H1 (cell line): ENCODE measurements around the gene CMKLR1. TPM values are rescaled to one million over a fixed set of nuclear protein-coding genes. Genes with fewer than 3 reads are reported as not detected.

ENCODE experiments used
- CTCF ChIA-PET: fragments of 300-600 bp; sonication (Branson Sonifier 250); formaldehyde crosslinking; loops from one replicate; lab custom pipeline; 2021; ENCODE audit not compliant: partially characterized antibody; lab: Charles Lee
- POLR2A ChIA-PET: fragments of 300-600 bp; sonication (Branson Sonifier 250); formaldehyde crosslinking; loops from one replicate; lab custom pipeline; 2021; ENCODE audit warnings: inconsistent platforms; ENCODE audit not compliant: partially characterized antibody; lab: Charles Lee
- DNase-seq, 2 experiments: peaks; one replicate each; pipeline versions ENCODE4 v3.0.0 to v3.0.0-alpha.2; 2010 to 2022; ENCODE audit warnings: low spot score in 2 of 2, low read depth in 1 of 2, mixed read lengths in 1 of 2
- FAIRE-seq: peaks from 2 replicates; lab custom pipeline; 2011; peaks lifted over from hg19 to GRCh38; lab: Jason Lieb, UNC
- H2AFZ ChIP-seq: 2 replicates; pipeline ENCODE4 v1.8.1; 2012; ENCODE audit warnings: low read length, inconsistent platforms
- H2AK5ac ChIP-seq: 2 replicates; pipeline ENCODE4 v1.6.1; 2013; ENCODE audit warnings: low read depth, low read length
- H2BK120ac ChIP-seq: replicated peaks from 2 replicates; pipeline ENCODE3; 2013; ENCODE audit warnings: low read depth, low read length, inconsistent platforms
- H2BK12ac ChIP-seq: 2 replicates; pipeline ENCODE4 v1.6.1; 2013; ENCODE audit warnings: low read depth, low read length
- H2BK15ac ChIP-seq: 2 replicates; pipeline ENCODE4 v1.6.1; 2013; ENCODE audit warnings: low read length
- H2BK20ac ChIP-seq: 2 replicates; pipeline ENCODE4 v1.6.1; 2013; ENCODE audit warnings: low read length
- H2BK5ac ChIP-seq: 2 replicates; pipeline ENCODE4 v1.6.1; 2013; ENCODE audit warnings: low read depth, low read length
- H3K14ac ChIP-seq: 2 replicates; pipeline ENCODE4 v1.6.1; 2013; ENCODE audit warnings: inconsistent platforms; ENCODE audit not compliant: insufficient read length
- H3K18ac ChIP-seq: 2 replicates; pipeline ENCODE4 v1.6.1; 2013; ENCODE audit warnings: low read length; ENCODE audit errors: extremely low read depth
- H3K23ac ChIP-seq: 2 replicates; pipeline ENCODE4 v1.6.1; 2013; ENCODE audit warnings: inconsistent platforms; ENCODE audit not compliant: insufficient read length
- H3K23me2 ChIP-seq: 2 replicates; pipeline ENCODE4 v1.6.1; 2013; ENCODE audit warnings: low read depth, low read length
- H3K27ac ChIP-seq: 2 replicates; pipeline ENCODE4 v1.6.1; 2011; ENCODE audit warnings: low read depth, low read length, inconsistent platforms
- H3K27me3 ChIP-seq, 4 experiments: replicated peaks in 1 of 4; 1 replicate in 1 of 4; 2 replicates in 3 of 4; pipeline versions ENCODE4 v1.6.1 to v1.8.1; 2011 to 2013; ENCODE audit warnings: low read length in 3 of 4, mild to moderate bottlenecking in 3 of 4, inconsistent platforms in 2 of 4, mixed read lengths in 2 of 4, moderate library complexity in 1 of 4; ENCODE audit not compliant: control insufficient read depth in 3 of 4, insufficient read depth in 3 of 4; ENCODE audit errors: extremely low read depth in 1 of 4
- H3K36me3 ChIP-seq, 4 experiments: 2 replicates each; pipeline versions ENCODE4 v1.6.1 to v1.8.1; 2011 to 2013; ENCODE audit warnings: mild to moderate bottlenecking in 4 of 4, low read length in 3 of 4, moderate library complexity in 2 of 4, control low read depth in 1 of 4, inconsistent platforms in 1 of 4; ENCODE audit not compliant: insufficient read depth in 4 of 4, control insufficient read depth in 2 of 4
- H3K4ac ChIP-seq: replicated peaks from 2 replicates; pipeline ENCODE3; 2013; ENCODE audit warnings: low read length, low read depth, mixed read lengths, inconsistent platforms; ENCODE audit not compliant: insufficient read length
- H3K4me1 ChIP-seq, 4 experiments: replicated peaks in 1 of 4; 1 replicate in 1 of 4; 2 replicates in 3 of 4; pipeline versions ENCODE4 v1.6.1 to v1.8.1; 2011 to 2013; ENCODE audit warnings: low read length in 3 of 4, inconsistent platforms in 2 of 4, mixed read lengths in 1 of 4; ENCODE audit not compliant: insufficient read depth in 4 of 4, control insufficient read depth in 3 of 4
- H3K4me2 ChIP-seq, 2 experiments: 2 replicates each; pipeline versions ENCODE4 v1.6.1 to v1.8.1; 2011 to 2013; ENCODE audit warnings: low read depth in 2 of 2, low read length in 2 of 2, control low read depth in 1 of 2, inconsistent platforms in 1 of 2, mild to moderate bottlenecking in 1 of 2; ENCODE audit not compliant: insufficient read depth in 1 of 2
- H3K4me3 ChIP-seq, 4 experiments: fragments of 200-600, 300-600 bp in 1 of 4; sonication (generic), shearing (Covaris generic), sonication (Bioruptor Twin) in 1 of 4; 2 replicates each; pipeline versions ENCODE4 v1.5.1 to v1.8.1; 2011 to 2016; ENCODE audit warnings: low read length in 4 of 4, low read depth in 3 of 4, control low read depth in 2 of 4, inconsistent platforms in 2 of 4, mild to moderate bottlenecking in 2 of 4, mixed read lengths in 1 of 4, moderate library complexity in 1 of 4; ENCODE audit not compliant: insufficient read depth in 2 of 4; ENCODE audit errors: extremely low read depth in 1 of 4
- H3K56ac ChIP-seq: replicated peaks from 2 replicates; pipeline ENCODE3; 2013; ENCODE audit warnings: low read depth, mild to moderate bottlenecking, mixed read lengths, low read length, inconsistent platforms; ENCODE audit not compliant: insufficient read length
- H3K79me1 ChIP-seq: 2 replicates; pipeline ENCODE4 v1.6.1; 2013; ENCODE audit warnings: low read depth, low read length, control low read depth
- H3K79me2 ChIP-seq, 2 experiments: 2 replicates each; pipeline versions ENCODE4 v1.6.1 to v1.8.1; 2012 to 2013; ENCODE audit warnings: low read length in 2 of 2, mild to moderate bottlenecking in 2 of 2, inconsistent platforms in 1 of 2; ENCODE audit not compliant: insufficient read depth in 2 of 2, control insufficient read depth in 1 of 2
- H3K9ac ChIP-seq, 4 experiments: replicated peaks in 1 of 4; 1 replicate in 1 of 4; 2 replicates in 3 of 4; pipeline versions ENCODE4 v1.6.1 to v1.8.1; 2011 to 2013; ENCODE audit warnings: low read depth in 3 of 4, low read length in 3 of 4, control low read depth in 2 of 4, mild to moderate bottlenecking in 2 of 4, moderate library complexity in 2 of 4, inconsistent platforms in 1 of 4; ENCODE audit errors: extremely low read depth in 1 of 4
- H3K9me3 ChIP-seq, 2 experiments: 2 replicates each; pipeline versions ENCODE4 v1.6.1 to v1.8.1; 2012 to 2013; ENCODE audit warnings: mild to moderate bottlenecking in 2 of 2, moderate library complexity in 2 of 2, control low read depth in 1 of 2, inconsistent platforms in 1 of 2, low read depth in 1 of 2, low read length in 1 of 2, mixed read lengths in 1 of 2; ENCODE audit not compliant: insufficient read depth in 2 of 2
- H4K20me1 ChIP-seq, 2 experiments: replicated peaks in 1 of 2; 2 replicates each; pipeline versions ENCODE3 to v1.8.1; 2011 to 2013; ENCODE audit warnings: inconsistent platforms in 2 of 2, low read length in 2 of 2, mild to moderate bottlenecking in 1 of 2; ENCODE audit not compliant: insufficient read depth in 2 of 2, control insufficient read depth in 1 of 2
- H4K5ac ChIP-seq: 2 replicates; pipeline ENCODE4 v1.6.1; 2013; ENCODE audit warnings: low read length, low read depth, mixed read lengths, inconsistent platforms; ENCODE audit not compliant: insufficient read length
- H4K8ac ChIP-seq: 2 replicates; pipeline ENCODE4 v1.8.0; 2013; ENCODE audit warnings: mild to moderate bottlenecking, moderate library complexity, low read length, inconsistent platforms; ENCODE audit not compliant: insufficient read depth; ENCODE audit errors: extremely low read depth
- H4K91ac ChIP-seq: replicated peaks from 2 replicates; pipeline ENCODE3; 2013; ENCODE audit warnings: low read length, mixed read lengths, inconsistent platforms; ENCODE audit not compliant: insufficient read length
- CEBPB ChIP-seq: IDR thresholded peaks from 2 replicates; pipeline ENCODE4 v1.6.1; 2012; ENCODE audit warnings: low read depth, low read length
- CHD2 ChIP-seq: IDR thresholded peaks from 2 replicates; pipeline ENCODE4 v1.6.1; 2012; ENCODE audit warnings: low read length, improper control_type of control experiment
- CTCF ChIP-seq, 3 experiments: IDR thresholded peaks; 1 replicate in 2 of 3; 2 replicates in 1 of 3; pipeline versions ENCODE4 v1.5.1 to v1.6.1; 2011; ENCODE audit warnings: low read length in 3 of 3, mild to moderate bottlenecking in 3 of 3, inconsistent platforms in 2 of 3, low read depth in 1 of 3, moderate library complexity in 1 of 3; ENCODE audit not compliant: insufficient read depth in 1 of 3; ENCODE audit errors: control extremely low read depth in 1 of 3
- E2F6 ChIP-seq: IDR thresholded peaks from 2 replicates; pipeline ENCODE4 v1.6.1; 2012; ENCODE audit warnings: inconsistent platforms
- KDM1A ChIP-seq: fragments of 200-600, 300-600 bp; sonication (generic); IDR thresholded peaks from 2 replicates; pipeline ENCODE4 v1.7.1; 2016; ENCODE audit warnings: mild to moderate bottlenecking, low read length, borderline replicate concordance
- PHF8 ChIP-seq: fragments of 200-600 bp; sonication (generic); conservative IDR thresholded peaks from 2 replicates; pipeline ENCODE4 v1.7.1; 2012; ENCODE audit warnings: low read depth, mild to moderate bottlenecking, inconsistent platforms, low read length, moderate library complexity
- RAD21 ChIP-seq, 2 experiments: IDR thresholded peaks in 1 of 2; conservative IDR thresholded peaks in 1 of 2; 2 replicates each; pipeline ENCODE4 v1.6.1; 2011; ENCODE audit warnings: low read depth in 2 of 2, low read length in 2 of 2, improper control_type of control experiment in 1 of 2, inconsistent platforms in 1 of 2, mild to moderate bottlenecking in 1 of 2, moderate library complexity in 1 of 2
- WGBS, 2 experiments: shearing (Covaris generic) in 1 of 2; methylation state at CpG; one replicate each; pipeline versions ENCODE4 v1.1.6 to v1.1.7; 2013 to 2015; ENCODE audit warnings: low lambda C conversion rate in 2 of 2, mixed read lengths in 2 of 2, inconsistent platforms in 1 of 2, low coverage in 1 of 2, missing lambda C conversion rate in 1 of 2; ENCODE audit not compliant: insufficient replicate concordance in 2 of 2, insufficient coverage in 1 of 2, insufficient read length in 1 of 2; ENCODE audit errors: extremely low coverage in 1 of 2, missing lambda C conversion rate in 1 of 2; 5-methylcytosine and 5-hydroxymethylcytosine counted together
- polyA plus RNA-seq, 7 experiments: library from polyadenylated mRNA; depleted of rRNA in 3 of 7; stranded (reverse) in 5 of 7; unstranded in 2 of 7; fragments of >200 nt in 5 of 7; fragments of 200-250 nt in 2 of 7; gene quantifications; 1 replicate in 5 of 7; 2 replicates in 1 of 7; 4 replicates in 1 of 7; pipeline versions ENCODE4 v1.2.1 to v1.2.3, GENCODE V29; 2011 to 2013; ENCODE audit warnings: missing spikeins in 2 of 7, mixed read lengths in 2 of 7
- total RNA-seq: library from RNA; stranded (reverse); fragmentation: NEBNext Ultra II Directional; extraction: Animal tissue kit (Norgen Biotek cat#: 25700); gene quantifications from 2 replicates; pipeline ENCODE4 v1.2.1, GENCODE V29; 2021

CMKLR1 gene
- total and polyA plus RNA-seq, 2 of the 8 experiments (the other 6 are each of a cell fraction or from before 2014, with no cell fraction given), result 2.1 to 2.8 TPM

GRCh38 chr12:108337235-108338223 lies 1.6 kb downstream of the CMKLR1 start:
- H3K9me3 ChIP-seq, result no peaks in the 10 kb centered on the region
- H3K4me2 ChIP-seq, result no peak overlapping the region
- H3K18ac ChIP-seq, result no peak overlapping the region
- H3K23me2 ChIP-seq, result no peaks in the 10 kb centered on the region; the same call in 1 of the 2 replicates
- FAIRE-seq, result no peak
- no peak overlapping the region for H3K14ac ChIP-seq
- no peaks in the 10 kb centered on the region for H3K36me3 ChIP-seq
- H3K23ac ChIP-seq, result no peak overlapping the region
- no peak overlapping the region for H3K27ac ChIP-seq
- CTCF ChIA-PET, result interaction anchor here (0.6 to 2.0 kb wide), 11 partner anchors 9 to 179 kb away, joined by 3 to 10 read pairs (median 4); no protein-coding TSS in a partner anchor
- H2BK15ac ChIP-seq, result no peak overlapping the region
- no peak overlapping the region for H4K5ac ChIP-seq
- 0 out of 2 replicates have a peak overlapping the region, but pooled peaks have one; percentile 15 for H2BK20ac ChIP-seq
- H2BK5ac ChIP-seq, result no peak overlapping the region
- H3K4me3 ChIP-seq, result no peak overlapping the region
- no peaks in the 10 kb centered on the region for H4K20me1 ChIP-seq
- no peak overlapping the region for H2BK120ac ChIP-seq
- H4K91ac ChIP-seq, result no peak overlapping the region
- H3K56ac ChIP-seq, result no peak overlapping the region
- DNase-seq, result peak in 1 of 2 experiments; percentile 58
- 73% methylated on average over 9 of the region's 9 CpGs; no CpG with 5 or more reads in 1 of the 2 experiments for WGBS, 2 experiments
- no peaks in the 10 kb centered on the region for H3K27me3 ChIP-seq
- peaks cover 0 to 9% (median 5%) of the 10 kb centered on the region in 4 experiments; a peak in 4 of 7 replicates for H3K4me1 ChIP-seq
- TF ChIP-seq KDM1A (peak; percentile 57; the same call in 1 of the 2 replicates), CHD2 (no peak), CTCF (IDR thresholded peaks at IDR 0.05; ENCODE audit: control extremely low read depth in 1 of 3, insufficient read depth in 1 of 3, low read depth in 1 of 3, low read length in 3 of 3) (peak; percentile 36 to 77 (median 52)), RAD21 (IDR thresholded peaks at IDR 0.05 in 1 of 2, conservative IDR thresholded peaks at IDR 0.05 in 1 of 2; ENCODE audit: low read depth in 2 of 2, low read length in 2 of 2) (peak; percentile 42 to 66), E2F6 (no peak), PHF8 (no peak), CEBPB (no peak)
- TF ChIP-seq, all 59 proteins: peak for 3
- Histone ChIP-seq H3K9ac (no peak overlapping the region), H2AFZ (peak overlapping the region; percentile 31; the same call in 1 of the 2 replicates), H4K8ac (no peak overlapping the region), H2BK12ac (no peak overlapping the region), H3K79me1 (no peaks in the 10 kb centered on the region), H3K79me2 (no peaks in the 10 kb centered on the region), H2AK5ac (no peak overlapping the region), H3K4ac (no peak overlapping the region)
- POLR2A ChIA-PET, result no interaction called here
